ENCODE measurements around the gene EPHA4.

Gene EPHA4

DNA sequence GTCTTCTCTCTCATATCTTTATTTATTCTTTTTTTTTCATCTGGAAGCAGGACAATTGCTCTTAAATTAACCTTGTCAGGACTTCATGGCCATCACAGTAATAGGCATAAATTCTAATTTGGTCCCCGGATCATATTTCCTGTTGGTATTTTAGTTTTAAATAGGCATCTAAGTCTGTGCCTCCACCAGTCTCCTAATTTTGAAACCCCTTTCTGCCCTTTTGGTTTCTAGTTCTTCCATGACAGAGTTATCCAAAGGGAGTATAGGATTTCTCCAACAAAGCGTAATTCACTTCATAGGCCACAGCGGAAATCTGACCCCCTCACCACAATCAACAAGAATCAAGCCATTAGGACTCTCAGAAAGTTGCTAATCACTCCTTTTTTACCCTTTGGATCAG, 3.8 kb downstream of the EPHA4 start:
- no peak for DNase-seq (ENCODE audit: extremely low read depth, insufficient read length)
- no peak overlapping the region for H3K4me3 ChIP-seq (replicated peaks; ENCODE audit: low read depth, low read length)
- TF ChIP-seq, protein P1, sequence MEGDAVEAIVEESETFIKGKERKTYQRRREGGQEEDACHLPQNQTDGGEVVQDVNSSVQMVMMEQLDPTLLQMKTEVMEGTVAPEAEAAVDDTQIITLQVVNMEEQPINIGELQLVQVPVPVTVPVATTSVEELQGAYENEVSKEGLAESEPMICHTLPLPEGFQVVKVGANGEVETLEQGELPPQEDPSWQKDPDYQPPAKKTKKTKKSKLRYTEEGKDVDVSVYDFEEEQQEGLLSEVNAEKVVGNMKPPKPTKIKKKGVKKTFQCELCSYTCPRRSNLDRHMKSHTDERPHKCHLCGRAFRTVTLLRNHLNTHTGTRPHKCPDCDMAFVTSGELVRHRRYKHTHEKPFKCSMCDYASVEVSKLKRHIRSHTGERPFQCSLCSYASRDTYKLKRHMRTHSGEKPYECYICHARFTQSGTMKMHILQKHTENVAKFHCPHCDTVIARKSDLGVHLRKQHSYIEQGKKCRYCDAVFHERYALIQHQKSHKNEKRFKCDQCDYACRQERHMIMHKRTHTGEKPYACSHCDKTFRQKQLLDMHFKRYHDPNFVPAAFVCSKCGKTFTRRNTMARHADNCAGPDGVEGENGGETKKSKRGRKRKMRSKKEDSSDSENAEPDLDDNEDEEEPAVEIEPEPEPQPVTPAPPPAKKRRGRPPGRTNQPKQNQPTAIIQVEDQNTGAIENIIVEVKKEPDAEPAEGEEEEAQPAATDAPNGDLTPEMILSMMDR (IDR thresholded peaks at IDR 0.05; ENCODE audit: insufficient read depth, low read length, poor library complexity, severe bottlenecking) = no peak
- peaks cover 5% of the 10 kb centered on the region; the same call in 1 of the 2 replicates for H3K27me3 ChIP-seq (replicated peaks; ENCODE audit: control insufficient read depth, insufficient read depth, low read length)
- H3K36me3 ChIP-seq (ENCODE audit: control insufficient read depth, insufficient read depth, low read length) = no peaks in the 10 kb centered on the region

DNA sequence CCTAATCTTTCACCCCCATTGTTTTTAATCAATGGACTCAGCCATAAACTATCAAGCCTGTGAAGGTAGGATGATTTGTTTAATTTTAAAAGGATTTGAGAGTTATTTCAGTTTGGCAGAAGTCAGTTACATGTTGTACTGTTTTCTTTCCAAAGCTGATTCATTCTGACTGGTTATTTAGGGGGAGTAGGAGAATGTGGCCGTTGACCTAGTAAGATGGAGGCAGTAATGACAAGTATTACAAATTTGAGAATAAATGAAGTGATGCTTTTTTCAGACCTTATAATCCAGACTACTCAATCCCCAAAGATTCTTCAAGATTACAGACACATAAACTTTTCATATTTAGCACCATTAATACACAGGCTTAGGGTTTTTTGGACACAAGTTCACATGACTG, 4.3 kb downstream of the EPHA4 start:
- Histone ChIP-seq H3K36me3 (ENCODE audit: control insufficient read depth, insufficient read depth, low read length) (no peaks in the 10 kb centered on the region), H3K27me3 (replicated peaks; ENCODE audit: control insufficient read depth, insufficient read depth, low read length) (peaks cover 5% of the 10 kb centered on the region; the same call in 1 of the 2 replicates), H3K4me3 (replicated peaks; ENCODE audit: low read depth, low read length) (no peak overlapping the region)
- TF ChIP-seq, protein P1 (IDR thresholded peaks at IDR 0.05; ENCODE audit: insufficient read depth, low read length, poor library complexity, severe bottlenecking) = no peak
- DNase-seq (ENCODE audit: extremely low read depth, insufficient read length) = no peak

DNA sequence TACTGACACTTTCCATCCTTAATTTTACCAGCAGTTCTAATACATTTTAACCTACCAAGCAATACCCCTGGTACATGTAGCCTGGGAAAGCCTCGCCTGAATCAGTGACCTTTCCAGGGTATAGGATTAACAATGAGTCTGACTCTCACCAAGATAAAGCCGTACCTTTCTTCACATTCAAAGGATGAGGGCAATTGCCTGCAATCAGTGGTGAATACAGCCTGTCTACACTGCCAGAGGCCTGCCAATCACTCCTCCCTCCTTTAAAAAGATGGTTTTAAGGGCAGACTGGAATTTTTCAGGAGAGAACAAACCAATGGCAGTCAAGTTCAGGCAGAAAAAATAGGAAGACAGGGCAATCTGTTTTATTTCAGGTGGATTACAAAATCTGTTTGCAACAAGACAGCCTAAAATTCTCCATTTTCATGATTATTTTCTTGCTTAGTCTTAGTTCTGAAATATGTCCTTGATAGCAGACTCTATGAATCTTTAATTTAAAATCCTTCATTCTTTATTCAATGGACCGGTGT, 4.8 kb downstream of the EPHA4 start:
- H3K4me3 ChIP-seq (replicated peaks; ENCODE audit: low read depth, low read length) = no peak overlapping the region
- no peak for DNase-seq (ENCODE audit: extremely low read depth, insufficient read length)
- no peaks in the 10 kb centered on the region for H3K36me3 ChIP-seq (ENCODE audit: control insufficient read depth, insufficient read depth, low read length)
- peaks cover 5% of the 10 kb centered on the region; the same call in 1 of the 2 replicates for H3K27me3 ChIP-seq (replicated peaks; ENCODE audit: control insufficient read depth, insufficient read depth, low read length)
- TF ChIP-seq, protein P1 (IDR thresholded peaks at IDR 0.05; ENCODE audit: insufficient read depth, low read length, poor library complexity, severe bottlenecking) = no peak

DNA sequence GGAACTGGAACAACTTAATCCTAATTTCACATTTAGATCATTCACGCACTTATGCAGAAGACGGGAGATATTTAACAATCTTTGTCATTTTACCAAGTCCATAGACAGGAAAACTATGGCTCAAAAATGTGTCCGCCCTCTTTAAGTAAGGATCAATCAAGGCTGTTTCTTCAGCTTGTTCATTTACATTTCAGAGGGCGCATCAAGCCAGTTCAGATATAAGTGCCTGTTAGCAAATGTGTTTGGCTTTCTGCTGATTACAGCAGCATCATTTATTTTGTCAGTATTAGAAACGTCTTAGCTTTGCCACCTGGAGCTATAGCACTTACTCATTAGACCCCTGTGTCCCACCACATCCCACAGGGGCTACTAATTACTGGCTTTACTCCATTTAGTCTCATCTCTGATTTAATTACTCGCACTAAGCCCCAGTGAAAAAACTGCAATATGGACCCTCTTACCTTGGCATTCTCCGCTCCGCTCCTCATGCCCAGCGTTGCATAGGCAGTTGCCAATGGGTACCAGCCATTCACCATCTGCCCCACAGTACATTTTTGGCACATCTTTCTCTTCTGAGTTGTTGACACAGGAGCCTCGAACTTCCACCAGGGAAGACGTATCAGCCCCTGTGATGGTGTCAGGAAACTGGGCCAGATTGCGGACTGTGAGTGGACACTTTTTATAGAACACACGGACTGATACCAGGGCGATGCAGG, 8.7 kb downstream of the EPHA4 start:
- Histone ChIP-seq H3K27me3 (replicated peaks; ENCODE audit: control insufficient read depth, insufficient read depth, low read length) (no peaks in the 10 kb centered on the region), H3K36me3 (ENCODE audit: control insufficient read depth, insufficient read depth, low read length) (no peaks in the 10 kb centered on the region), H3K4me3 (replicated peaks; ENCODE audit: low read depth, low read length) (no peak overlapping the region)
- DNase-seq (ENCODE audit: extremely low read depth, insufficient read length) = no peak
- TF ChIP-seq, protein P1 (IDR thresholded peaks at IDR 0.05; ENCODE audit: insufficient read depth, low read length, poor library complexity, severe bottlenecking) = no peak

DNA sequence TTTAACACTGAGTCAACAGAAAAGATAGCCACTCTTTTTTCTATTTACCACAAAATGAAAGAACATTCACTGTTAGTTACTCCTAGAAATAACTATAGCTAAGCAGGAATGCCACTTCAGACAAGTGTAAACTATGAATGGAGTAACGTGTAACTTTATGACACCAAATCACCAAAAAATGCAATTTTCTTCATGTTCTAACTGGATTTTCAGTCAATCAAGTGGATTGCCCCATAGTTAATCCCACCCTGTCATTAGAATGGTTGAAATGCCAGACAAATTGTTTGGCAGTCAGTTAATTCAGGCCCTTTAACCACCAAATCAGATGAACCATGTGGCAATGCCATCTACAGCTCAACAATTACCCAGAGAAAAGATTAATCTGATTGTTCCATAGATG, 9.9 kb downstream of the EPHA4 start:
- DNase-seq (ENCODE audit: extremely low read depth, insufficient read length) = no peak
- Histone ChIP-seq H3K4me3 (replicated peaks; ENCODE audit: low read depth, low read length) (no peak overlapping the region), H3K27me3 (replicated peaks; ENCODE audit: control insufficient read depth, insufficient read depth, low read length) (no peaks in the 10 kb centered on the region), H3K36me3 (ENCODE audit: control insufficient read depth, insufficient read depth, low read length) (no peaks in the 10 kb centered on the region)
- TF ChIP-seq, protein P1 (IDR thresholded peaks at IDR 0.05; ENCODE audit: insufficient read depth, low read length, poor library complexity, severe bottlenecking) = no peak
